Skin of body (tissue), 2 donors: ENCODE measurements around the gene HLA-A. TPM values are rescaled to one million over a fixed set of nuclear protein-coding genes. Genes with fewer than 3 reads are reported as not detected.
A peak's percentile ranks its signal among the peaks of the same experiment; 100 is the strongest.

ENCODE experiments used
- DNase-seq: peaks from one replicate; lab custom pipeline; 2025; lab: John Stamatoyannopoulos, UW
- total RNA-seq: library from RNA; depleted of rRNA; stranded (reverse); fragments of >200 nt; gene quantifications from one replicate; pipeline ENCODE4 v1.2.3, GENCODE V29; 2014

HLA-A gene
- total RNA-seq, 1 donor from 2014 or later: 96.6 TPM

- no peak for DNase-seq
Measured at GRCh38 chr6:29933955-29934354, 8.4 kb upstream of the HLA-A start.

GRCh38 chr6:29935273-29935955 lies 6.9 kb upstream of the HLA-A start:
- DNase-seq: no peak

DNA sequence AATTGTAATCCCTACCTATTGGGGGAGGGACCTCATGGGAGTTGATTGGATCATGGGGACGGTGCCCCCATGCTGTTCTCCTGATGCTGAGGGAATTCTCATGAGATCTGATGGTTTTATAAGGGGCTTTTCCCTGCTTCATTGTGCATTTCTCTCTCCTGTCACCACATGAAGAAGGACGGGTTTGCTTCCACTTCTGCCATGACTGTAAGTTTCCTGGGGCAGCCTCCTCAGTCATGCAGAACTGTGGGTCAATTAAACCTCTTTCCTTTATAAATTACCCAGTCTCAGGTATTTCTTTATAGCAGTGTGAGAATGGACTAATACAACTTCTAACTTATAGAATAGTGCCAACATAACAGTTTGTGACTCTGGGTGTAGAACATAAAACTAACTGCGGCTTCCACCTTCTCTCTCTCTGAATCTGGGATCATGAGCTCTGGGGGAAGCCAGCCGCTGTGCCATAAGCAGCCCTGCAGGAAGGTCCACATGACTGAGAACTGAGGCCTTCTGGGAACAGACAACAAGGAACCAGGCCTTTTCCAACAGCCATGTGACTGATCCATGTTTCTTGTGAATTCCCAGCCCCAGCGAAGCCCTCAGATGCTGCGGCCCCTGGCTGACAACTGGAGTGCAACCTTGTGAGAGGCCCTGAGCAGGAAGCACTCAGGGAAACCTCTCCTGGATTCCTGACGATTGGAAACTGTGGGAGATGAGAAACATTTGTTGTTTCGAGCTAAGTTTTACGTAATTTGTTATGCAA lies 3.4 kb upstream of the HLA-A start:
- no peak for DNase-seq

- no peak for DNase-seq
Measured at GRCh38 chr6:29941016-29941415, 1.3 kb upstream of the HLA-A start.

GRCh38 chr6:29941471-29941870 lies 861 bp upstream of the HLA-A start:
- DNase-seq: no peak

DNA sequence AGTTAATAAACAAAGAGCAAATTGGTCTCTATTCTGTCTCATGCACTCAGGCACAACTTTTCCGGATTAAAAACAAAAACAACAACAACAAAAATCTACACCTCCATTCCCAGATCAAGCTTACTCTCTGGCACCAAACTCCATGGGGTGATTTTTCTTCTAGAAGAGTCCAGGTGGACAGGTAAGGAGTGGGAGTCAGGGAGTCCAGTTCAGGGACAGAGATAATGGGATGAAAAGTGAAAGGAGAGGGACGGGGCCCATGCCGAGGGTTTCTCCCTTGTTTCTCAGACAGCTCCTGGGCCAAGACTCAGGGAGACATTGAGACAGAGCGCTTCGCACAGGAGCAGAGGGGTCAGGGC lies 437 bp upstream of the HLA-A start:
- peak; percentile 13 for DNase-seq

- no peak for DNase-seq
Measured at GRCh38 chr6:29943053-29943966, 978 bp downstream of the HLA-A start.

- no peak for DNase-seq
Measured at GRCh38 chr6:29945281-29945820, 3.0 kb downstream of the HLA-A start.

- no peak for DNase-seq
Measured at GRCh38 chr6:29946223-29947076, 4.1 kb downstream of the HLA-A start.

- DNase-seq: no peak
Measured at GRCh38 chr6:29947077-29947980, 5.0 kb downstream of the HLA-A start.

DNA sequence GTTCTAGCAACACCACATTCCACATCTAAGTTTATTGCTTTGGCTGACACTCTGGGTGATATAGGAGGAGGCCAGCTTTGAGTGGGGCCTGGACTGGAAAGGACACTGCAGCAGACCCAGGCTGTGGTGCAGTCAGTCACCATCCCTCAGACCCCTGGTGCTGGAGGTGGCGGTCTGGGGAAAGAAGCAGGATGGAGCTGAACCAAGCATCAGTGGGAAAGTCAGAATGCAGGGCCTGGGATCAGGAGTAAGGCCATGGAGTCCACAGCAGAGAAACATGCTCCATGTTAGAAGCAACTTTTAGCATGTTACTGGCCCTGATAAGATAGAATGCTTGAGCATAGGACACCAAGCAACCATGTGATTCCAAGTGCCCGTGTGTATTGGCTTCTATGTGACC lies 5.9 kb downstream of the HLA-A start:
- no peak for DNase-seq

- DNase-seq: no peak
Measured at GRCh38 chr6:29949934-29950333, 7.6 kb downstream of the HLA-A start.

DNA sequence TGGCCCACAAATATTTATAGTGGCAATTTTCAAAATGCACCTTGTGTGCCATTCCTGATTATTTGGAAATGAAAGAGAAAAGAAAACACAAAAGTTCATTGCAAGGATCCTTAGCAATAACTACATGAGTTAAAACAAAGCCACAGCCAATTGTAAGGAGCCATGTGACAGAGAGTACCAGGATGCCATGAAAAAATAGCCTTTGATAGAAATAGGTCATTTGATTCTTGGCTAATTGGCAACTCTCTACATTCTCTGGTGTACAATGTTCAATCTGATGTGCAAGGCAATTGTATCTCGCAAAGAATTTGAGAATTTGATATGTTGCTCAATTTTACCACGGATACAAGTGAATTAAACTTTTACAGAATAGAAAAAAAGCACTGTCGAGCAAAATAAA lies 9.6 kb downstream of the HLA-A start:
- DNase-seq: no peak

DNA sequence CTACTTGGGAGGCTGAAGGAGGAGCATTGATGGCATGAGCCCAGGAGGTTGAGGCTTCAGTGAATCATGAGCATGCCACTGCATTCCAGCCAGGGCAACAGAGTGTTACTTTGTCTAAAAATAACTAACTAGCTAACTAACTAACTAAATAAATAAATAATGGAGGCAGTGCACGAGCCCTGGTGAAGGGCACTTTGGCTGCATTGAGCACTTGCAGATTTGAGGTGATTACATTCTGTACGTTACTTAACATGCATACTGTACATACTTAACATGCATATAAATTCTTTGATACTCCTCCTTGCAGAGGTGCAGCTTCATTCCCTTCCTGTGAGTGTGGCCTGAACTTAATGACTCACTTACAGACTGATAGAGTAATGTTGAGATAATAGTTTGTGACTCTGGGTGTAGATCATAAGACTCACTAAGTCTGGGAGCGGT lies 10.7 kb downstream of the HLA-A start:
- no peak for DNase-seq

DNA sequence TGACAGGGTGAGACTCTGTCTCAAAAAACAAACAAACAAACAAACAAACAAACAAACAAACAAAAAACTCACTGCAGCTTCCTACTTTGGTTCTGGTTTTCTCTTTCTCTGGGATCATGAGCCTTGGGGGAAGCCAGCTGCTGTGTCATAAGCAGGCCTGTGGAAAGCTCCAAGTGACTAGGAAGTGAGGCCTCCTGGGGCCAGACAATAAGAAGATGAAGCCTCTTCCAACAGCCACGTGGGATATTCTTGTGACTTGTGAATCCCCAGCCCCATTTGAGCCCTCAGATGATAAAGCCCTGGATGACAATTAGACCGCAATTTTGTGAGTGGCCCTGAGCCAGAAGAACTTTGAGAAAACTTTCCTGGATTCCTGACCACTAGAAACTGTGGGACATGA lies 11.4 kb downstream of the HLA-A start:
- DNase-seq: no peak

DNA sequence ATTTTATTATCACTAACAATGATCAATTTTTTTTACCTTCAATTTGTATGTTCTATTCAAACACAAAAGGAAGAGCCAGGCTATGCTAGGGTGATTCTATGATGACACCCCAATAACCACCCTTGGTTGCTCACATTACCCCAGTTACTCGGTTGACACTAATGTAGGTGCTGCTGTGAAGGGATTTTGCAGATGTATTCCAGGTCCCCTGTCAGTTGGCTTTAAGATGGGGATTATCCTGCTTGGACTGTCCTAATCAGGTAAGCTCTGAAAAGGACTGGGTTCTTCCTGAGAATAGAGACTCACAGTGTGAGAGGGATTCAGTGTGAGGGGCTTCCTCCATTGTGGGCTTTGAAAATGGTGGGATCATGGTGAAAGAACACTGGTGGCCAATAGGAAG lies 11.9 kb downstream of the HLA-A start:
- DNase-seq: no peak

- no peak for DNase-seq
Measured at GRCh38 chr6:29955783-29956182, 13.5 kb downstream of the HLA-A start.

GRCh38 chr6:29956518-29956917 lies 14.2 kb downstream of the HLA-A start:
- DNase-seq: no peak

GRCh38 chr6:29958046-29958445 lies 15.7 kb downstream of the HLA-A start:
- DNase-seq: no peak

DNA sequence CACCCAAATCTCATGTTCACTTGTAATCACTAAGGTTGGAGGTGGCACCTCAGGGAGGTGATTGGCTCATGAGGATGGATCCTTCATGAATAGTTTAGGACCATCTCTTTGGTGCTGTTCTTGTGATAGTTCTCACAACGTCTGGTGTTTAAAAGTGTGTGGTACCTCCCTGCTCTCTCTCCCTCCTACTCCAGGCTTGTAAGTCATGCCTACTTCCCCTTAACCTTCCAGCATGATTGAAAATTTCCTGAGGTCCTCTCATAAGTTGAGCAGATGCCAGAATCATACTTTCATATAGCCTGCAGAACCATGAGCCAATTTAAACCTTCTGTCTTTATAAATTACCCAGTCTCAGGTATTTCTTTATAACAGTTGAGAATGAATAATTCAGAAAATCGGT lies 16.6 kb downstream of the HLA-A start:
- no peak for DNase-seq
